Measurements from ENCODE around the gene RDX.

DNA sequence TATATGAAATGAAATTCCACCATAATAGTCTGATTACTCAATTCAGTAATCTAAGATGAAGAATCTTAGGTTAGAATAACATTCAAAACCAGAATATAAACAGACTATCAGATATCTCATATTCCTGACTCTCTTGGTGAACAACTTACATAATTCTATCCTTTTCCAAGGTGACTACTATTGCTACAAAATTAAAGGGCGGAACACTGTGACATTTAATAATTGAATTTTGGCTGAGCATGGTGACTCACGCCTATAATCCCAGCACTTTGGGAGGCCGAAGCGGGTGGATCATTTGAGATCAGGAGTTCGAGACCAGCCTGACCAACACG lies 34.4 kb downstream of the RDX start:
- TF ChIP-seq MAX (IDR thresholded peaks at IDR 0.05; ENCODE audit: low read depth, low read length) (no peak), ZNF274 (IDR thresholded peaks at IDR 0.05; ENCODE audit: insufficient read depth, insufficient read length) (no peak)
